Stimulated activated effector memory CD8-positive, alpha-beta T cell treated with anti-CD3 and anti-CD28 coated beads, Interleukin-12 subunit alpha, Interleukin-12 subunit beta, amount 100 ng/mL, for 72 hours (primary cell): ENCODE measurements around the gene ABHD6.
"Not testable (repeated sequence)": the region's sequence is repeated elsewhere in the genome, so short reads cannot be mapped to it uniquely, and the experiment has no call there.

Experiments
- ATAC-seq: fragments of 150-1000 bp; cut with Tn5 transposase; 2 replicates; pipeline ENCODE4 v1.10.0; 2021
- DNase-seq, 2 donors: peaks; one replicate each; pipeline ENCODE4 v3.0.0; 2021 to 2022; ENCODE audit warnings: low spot score in 2 of 2
- H3K27ac Mint-ChIP-seq: one replicate; pipeline ENCODE4 v1.8.0; 2022; ENCODE audit warnings: mild to moderate bottlenecking, mixed read lengths
- H3K36me3 Mint-ChIP-seq: one replicate; pipeline ENCODE4 v1.8.0; 2022; ENCODE audit warnings: mild to moderate bottlenecking, mixed read lengths
- H3K4me1 Mint-ChIP-seq: one replicate; pipeline ENCODE4 v1.8.0; 2022; ENCODE audit warnings: mixed read lengths
- H3K4me3 Mint-ChIP-seq: one replicate; pipeline ENCODE4 v1.8.0; 2022; ENCODE audit warnings: mild to moderate bottlenecking, mixed read lengths
- H3K9me3 Mint-ChIP-seq: one replicate; pipeline ENCODE4 v1.8.0; 2022; ENCODE audit warnings: mixed read lengths

Gene ABHD6

DNA sequence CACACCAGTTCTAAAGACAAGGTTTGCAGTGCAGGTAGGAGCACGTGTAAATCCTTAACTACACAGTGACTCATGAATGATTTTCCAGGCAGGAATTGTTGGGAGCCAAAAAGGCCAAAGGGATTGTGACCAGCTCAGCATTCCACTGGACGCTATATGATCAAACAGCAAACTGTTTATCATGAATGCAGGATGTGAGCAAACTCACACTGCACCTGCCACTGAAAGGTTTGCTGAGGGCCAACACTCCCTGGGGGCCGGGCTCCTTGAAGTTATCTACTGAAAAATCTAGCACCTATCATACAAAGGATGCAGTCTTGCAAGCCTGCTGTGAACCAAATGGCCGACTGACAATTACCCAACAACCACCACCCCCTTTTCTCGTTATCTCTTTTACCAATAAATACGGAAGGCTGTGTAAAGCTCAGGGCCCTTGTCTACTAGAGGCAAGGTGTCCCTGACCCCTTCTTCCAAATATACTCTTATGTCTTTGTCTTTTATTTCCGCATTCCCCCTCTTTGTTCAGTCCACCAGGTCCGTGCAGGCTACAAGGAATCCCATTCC is 15.3 kb upstream of the ABHD6 start:
- no peaks in the 10 kb centered on the region for H3K36me3 Mint-ChIP-seq
- DNase-seq (no peak), ATAC-seq (no peak)

DNA sequence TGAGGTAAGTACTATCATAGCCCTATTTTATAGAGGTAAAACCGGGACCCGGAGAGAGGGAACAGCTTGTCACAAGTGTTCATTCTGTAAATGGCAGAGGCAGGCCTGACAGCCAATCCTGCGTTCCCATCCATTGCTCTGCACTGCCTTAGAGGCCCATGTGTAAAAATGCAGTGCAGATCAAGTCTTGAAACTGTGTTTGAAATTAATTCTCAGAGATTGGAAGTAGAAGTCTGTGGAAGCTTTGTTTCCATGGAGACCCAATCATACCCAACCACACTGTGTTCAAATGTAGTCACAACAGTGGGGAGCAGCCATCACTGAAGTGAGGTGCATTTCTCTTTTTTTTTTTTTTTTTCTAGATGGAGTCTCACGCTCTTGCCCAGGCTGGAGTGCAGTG is 13.7 kb upstream of the ABHD6 start:
- H3K27ac Mint-ChIP-seq = no peak overlapping the region
- H3K9me3 Mint-ChIP-seq = no peaks in the 10 kb centered on the region
- no peaks in the 10 kb centered on the region for H3K36me3 Mint-ChIP-seq
- H3K4me1 Mint-ChIP-seq = peaks cover 6% of the 10 kb centered on the region
- DNase-seq (no peak), ATAC-seq (no peak)
- H3K4me3 Mint-ChIP-seq = no peak overlapping the region

More for the DNA sequence above, 15.3 kb upstream of the ABHD6 start:
- Mint-ChIP-seq H3K4me1 (peaks cover 14% of the 10 kb centered on the region), H3K9me3 (no peaks in the 10 kb centered on the region), H3K4me3 (no peak overlapping the region), H3K27ac (no peak overlapping the region)

DNA sequence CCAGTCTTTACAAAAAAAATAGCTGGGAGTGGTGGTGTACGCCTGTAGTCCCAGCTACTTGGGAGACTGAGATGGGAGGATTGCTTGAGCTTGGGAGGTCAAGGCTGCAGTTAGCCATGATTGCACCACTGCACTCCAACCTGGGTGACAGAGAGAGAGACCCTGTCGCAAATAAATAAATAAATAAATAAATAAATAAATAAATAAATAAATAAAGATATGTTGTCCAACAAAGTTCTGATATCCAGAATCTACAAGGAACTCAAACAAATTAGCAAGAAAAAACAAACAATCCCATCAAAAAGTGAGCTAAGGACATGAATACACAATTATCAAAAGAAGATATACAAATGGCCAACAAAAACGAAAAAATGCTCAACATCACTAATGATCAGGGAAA is 9.7 kb upstream of the ABHD6 start:
- not testable (repeated sequence) for H3K9me3 Mint-ChIP-seq, H3K27ac Mint-ChIP-seq, DNase-seq, H3K36me3 Mint-ChIP-seq, H3K4me3 Mint-ChIP-seq, ATAC-seq, H3K4me1 Mint-ChIP-seq

DNA sequence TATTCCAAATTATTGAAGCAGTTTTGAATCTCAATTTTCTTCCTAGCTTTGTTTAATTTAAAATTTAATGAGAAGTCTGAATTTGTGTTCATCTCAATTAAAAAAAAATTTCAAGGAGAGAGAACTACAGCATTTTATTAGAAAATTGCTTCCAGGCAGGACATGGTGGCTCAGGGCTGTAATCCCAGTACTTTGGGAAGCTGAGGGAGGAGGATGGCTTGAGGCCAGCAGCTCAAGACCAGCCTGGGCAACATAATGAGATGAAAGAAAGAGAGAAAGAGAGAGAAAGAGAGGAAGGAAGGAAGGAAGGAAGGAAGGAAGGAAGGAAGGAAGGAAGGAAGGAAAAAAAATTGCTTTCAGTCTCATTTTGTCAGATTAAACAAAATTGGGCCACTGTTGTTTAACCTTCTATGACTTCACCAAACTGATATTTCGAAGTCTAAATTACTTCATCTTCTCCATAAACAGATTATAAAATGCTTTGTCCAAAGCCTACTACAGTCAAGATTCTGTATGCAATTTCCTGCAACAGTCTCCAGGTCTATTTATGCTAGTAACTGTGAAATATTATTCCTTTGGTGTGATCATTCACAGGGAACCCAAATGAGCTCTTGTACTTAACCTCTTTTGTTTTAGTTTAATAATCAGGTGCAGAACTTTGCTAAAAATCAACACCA is 6.6 kb upstream of the ABHD6 start:
- Mint-ChIP-seq H3K4me3 (no peak overlapping the region), H3K36me3 (no peaks in the 10 kb centered on the region), H3K27ac (no peak overlapping the region), H3K9me3 (no peaks in the 10 kb centered on the region), H3K4me1 (no peaks in the 10 kb centered on the region)
- no peak for DNase-seq
- no peak for ATAC-seq

DNA sequence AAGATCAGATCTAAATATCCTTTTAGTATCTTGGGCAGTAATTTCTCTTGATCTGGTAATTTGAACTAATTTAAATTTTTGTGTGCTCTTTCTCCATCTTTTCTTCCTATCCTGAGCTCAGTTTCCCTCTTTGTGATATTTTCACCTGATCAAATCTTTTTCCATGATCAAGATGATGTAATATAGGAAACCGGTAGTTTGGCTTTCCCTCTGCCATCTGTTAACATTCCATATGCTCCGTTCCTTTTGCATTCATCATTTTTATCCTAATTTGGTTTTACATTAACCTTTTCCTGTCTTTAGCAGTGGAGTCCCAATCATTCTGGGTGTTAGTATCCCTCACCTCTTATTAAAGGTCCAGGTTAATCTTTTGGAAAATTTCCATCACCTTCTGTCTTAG is 5.9 kb upstream of the ABHD6 start:
- Mint-ChIP-seq H3K9me3 (no peaks in the 10 kb centered on the region), H3K4me1 (peaks cover 4% of the 10 kb centered on the region), H3K36me3 (no peaks in the 10 kb centered on the region), H3K27ac (no peak overlapping the region), H3K4me3 (no peak overlapping the region)
- no peak for ATAC-seq
- no peak for DNase-seq

DNA sequence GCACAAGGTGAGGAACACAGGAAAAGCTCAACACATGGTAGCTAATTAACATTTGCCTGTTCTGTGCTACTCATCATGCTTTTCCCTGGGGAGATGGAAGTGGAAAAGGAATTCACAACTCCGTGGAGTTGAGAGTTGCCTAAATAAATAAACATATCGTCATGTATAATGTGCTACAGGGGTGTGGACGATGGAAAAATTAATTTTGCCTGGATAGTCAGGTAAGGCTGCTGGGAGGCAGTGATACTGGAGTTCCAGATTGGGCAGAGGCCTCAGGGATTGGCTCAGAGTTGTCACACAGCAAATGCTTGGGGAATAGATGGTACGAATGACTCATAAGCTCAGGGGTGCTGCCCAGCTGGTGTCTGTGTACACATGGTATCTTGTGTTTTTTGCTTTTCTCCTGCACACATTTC is 3.1 kb upstream of the ABHD6 start:
- no peak for DNase-seq
- no peaks in the 10 kb centered on the region for H3K9me3 Mint-ChIP-seq
- ATAC-seq = no peak
- H3K4me1 Mint-ChIP-seq = peaks cover 12% of the 10 kb centered on the region
- no peaks in the 10 kb centered on the region for H3K36me3 Mint-ChIP-seq
- H3K4me3 Mint-ChIP-seq = no peak overlapping the region
- no peak overlapping the region for H3K27ac Mint-ChIP-seq

DNA sequence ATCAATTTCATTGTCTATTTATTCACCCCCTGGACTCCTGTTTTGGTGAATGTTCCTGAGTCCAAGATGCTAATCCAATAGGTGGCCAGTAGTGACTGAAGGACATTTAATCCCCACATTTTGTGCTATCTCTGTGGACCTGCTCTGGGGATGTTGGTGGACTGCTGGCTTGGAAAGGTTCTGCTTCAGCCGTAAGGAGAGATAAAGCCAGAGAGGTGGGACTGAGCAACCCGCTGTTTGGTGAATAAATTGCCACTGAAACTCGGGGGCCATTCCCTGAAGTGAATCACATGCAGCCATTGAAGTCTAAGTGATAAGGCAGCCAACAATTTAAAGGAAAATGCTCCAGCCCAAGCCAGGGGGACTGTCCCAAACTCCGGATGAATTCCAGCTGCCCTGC is 1.6 kb upstream of the ABHD6 start:
- Mint-ChIP-seq H3K9me3 (no peaks in the 10 kb centered on the region), H3K4me1 (peaks cover 12% of the 10 kb centered on the region), H3K4me3 (peak overlapping the region; percentile 88), H3K27ac (no peak overlapping the region), H3K36me3 (no peaks in the 10 kb centered on the region)
- DNase-seq (no peak), ATAC-seq (no peak)

DNA sequence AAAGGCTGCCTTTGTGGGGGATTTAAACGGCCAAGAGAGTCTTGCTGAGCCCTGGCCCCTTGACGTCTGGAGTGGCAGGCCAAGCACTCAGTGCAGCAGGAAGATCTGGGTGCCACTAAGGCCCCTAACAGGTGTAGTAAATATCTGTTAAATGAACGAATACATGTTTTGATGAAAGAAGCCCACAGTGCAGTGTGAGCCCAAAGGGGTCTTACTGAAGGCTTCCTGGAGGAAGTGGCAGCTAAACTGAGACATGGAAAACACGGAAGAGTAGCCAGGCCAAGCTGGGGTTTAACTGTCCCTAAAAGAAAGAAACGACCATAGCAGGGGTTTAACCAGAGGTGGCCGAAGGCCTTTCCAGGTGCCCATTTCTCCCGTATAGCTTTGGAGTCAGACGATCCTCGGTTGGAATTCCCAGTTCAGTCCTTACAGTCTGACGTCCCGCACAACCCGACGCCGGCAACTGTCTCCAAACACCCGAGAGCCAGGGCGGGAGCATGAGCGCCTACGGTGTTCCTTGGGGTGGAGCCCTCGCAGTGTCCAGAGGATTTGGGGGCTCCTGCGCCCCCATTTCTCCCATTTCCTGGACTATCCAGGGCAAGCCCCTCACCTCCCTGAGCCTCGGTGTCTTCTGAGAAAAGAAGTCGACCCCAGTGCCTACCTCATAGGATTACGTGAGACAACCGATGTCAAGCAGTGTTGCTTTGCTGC is 910 bp upstream of the ABHD6 start:
- Mint-ChIP-seq H3K9me3 (no peaks in the 10 kb centered on the region), H3K27ac (no peak overlapping the region), H3K36me3 (no peaks in the 10 kb centered on the region), H3K4me1 (peaks cover 19% of the 10 kb centered on the region), H3K4me3 (peak overlapping the region; percentile 88)
- no peak for DNase-seq
- ATAC-seq = no peak

DNA sequence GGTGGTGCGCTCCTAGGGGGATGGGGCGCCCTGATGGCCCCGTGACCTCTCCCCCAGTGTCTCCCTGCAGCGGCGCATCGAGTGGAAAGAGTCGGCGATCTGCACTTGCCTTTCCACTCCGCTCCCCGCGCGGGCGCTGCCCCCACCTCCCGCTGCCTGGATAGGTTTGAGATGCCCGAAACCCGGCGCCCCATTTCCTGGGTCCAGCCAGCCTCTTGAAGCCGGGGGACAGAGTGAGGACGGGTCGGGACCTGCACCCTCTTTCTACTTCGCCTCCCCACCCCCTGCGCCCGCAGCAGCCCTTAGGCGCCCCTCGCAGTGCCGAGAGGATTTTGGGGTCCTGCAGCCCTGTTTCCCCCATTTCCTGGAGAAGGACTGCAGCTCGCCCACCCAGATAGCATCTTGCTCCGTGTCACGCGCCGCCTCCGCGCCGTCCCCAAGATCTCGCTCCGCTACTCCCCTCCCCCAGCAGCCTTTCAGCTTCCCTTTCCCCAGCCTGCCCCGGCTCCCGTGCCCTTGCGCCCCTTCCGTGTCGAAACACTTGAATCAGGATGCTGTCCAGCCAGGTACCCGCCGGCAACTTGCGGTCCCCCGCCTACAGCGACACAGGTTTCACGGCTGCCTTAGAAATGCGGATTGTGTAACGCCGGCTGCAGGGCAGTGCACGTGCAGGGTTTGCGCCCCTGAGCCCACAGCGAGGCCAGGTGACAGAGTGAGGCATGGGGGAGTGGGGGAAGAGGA is 519 bp downstream of the ABHD6 start:
- H3K4me3 Mint-ChIP-seq = peak overlapping the region; percentile 88
- H3K4me1 Mint-ChIP-seq = peaks cover 24% of the 10 kb centered on the region
- H3K27ac Mint-ChIP-seq = peak overlapping the region; percentile 78
- DNase-seq (peak; percentile 25 to 68), ATAC-seq (peak; percentile 70)
- H3K36me3 Mint-ChIP-seq = no peaks in the 10 kb centered on the region
- H3K9me3 Mint-ChIP-seq = no peaks in the 10 kb centered on the region

DNA sequence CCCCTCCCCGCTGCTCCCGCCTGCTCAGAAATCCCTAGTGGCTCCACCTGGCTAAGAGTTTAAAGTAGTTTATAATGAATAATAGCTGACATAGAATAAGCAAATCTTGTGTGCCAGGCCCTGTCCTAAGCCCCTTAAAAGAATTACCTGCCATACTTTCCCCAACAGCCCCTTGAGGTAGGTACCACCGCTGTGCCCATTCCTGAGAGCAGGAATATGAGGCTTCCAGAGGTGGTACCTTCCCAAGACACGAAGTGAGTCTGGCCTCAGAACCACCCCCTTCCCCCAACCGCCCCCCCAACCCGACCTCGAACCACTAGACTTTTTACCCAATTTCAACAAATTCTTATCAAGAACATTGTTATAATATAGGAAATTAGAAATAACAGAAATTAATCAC is 1.2 kb downstream of the ABHD6 start:
- ATAC-seq (no peak), DNase-seq (no peak)
- Mint-ChIP-seq H3K4me3 (peak overlapping the region; percentile 88), H3K36me3 (no peaks in the 10 kb centered on the region), H3K27ac (no peak overlapping the region), H3K4me1 (peaks cover 24% of the 10 kb centered on the region), H3K9me3 (no peaks in the 10 kb centered on the region)

DNA sequence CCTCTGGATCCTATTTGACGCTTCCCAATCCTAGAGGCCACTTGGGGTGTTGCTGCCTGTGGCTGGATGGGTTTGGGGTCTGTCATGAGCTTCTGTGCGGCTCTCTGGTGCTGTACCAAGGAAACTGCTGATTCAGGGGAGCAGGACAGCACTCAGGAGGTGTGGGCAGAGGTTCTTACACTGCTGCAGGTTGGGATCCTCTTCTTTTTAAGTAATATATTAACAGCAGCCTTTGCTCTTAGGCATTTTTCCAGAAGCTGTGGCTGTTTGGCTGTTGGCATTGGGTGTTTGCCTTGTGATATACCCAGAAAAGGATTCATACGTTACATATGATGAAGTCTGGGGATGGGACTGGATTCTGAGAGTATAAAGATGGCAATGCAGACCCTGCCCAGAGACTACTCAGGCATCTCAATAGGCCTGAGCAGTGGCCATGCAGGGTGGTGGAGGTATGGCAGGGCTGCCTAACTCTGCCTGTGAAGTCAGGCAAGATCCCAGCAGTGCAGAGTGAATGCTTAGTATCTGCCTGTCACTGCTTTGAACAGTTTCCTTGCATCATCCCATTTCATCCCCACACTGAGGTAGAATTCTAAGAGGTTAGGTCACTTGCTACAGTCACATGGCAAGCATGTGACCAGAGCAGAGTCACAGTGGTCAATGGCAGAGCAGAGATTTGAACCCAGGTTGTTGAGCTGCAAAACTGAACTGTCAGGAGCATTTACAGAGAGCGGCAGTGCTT is 3.9 kb downstream of the ABHD6 start:
- no peak for ATAC-seq
- no peaks in the 10 kb centered on the region for H3K36me3 Mint-ChIP-seq
- H3K9me3 Mint-ChIP-seq = no peaks in the 10 kb centered on the region
- no peak overlapping the region for H3K27ac Mint-ChIP-seq
- H3K4me1 Mint-ChIP-seq = peaks cover 22% of the 10 kb centered on the region
- H3K4me3 Mint-ChIP-seq = no peak overlapping the region
- no peak for DNase-seq

DNA sequence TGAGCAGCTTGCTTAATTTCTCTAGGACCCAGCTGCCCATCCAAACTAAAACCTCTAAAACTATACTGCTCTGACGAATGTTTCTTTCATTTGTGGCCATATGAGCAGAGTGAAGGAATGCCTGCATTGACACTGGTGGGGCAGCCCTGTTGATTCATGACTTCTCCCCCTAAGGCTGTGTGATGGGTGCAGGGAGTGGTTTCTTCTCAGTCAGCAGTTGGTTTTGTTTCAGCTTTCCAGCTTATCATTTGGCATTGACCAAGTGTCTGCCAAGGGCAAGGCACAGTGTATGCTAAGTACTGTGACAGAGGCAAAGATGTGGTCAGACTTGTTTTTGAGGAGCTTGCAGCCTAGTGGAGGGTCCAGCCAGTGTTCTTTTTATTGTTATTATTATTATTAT is 4.7 kb downstream of the ABHD6 start:
- H3K36me3 Mint-ChIP-seq = no peaks in the 10 kb centered on the region
- peaks cover 18% of the 10 kb centered on the region for H3K4me1 Mint-ChIP-seq
- no peak overlapping the region for H3K27ac Mint-ChIP-seq
- ATAC-seq = no peak
- DNase-seq = no peak
- no peak overlapping the region for H3K4me3 Mint-ChIP-seq
- H3K9me3 Mint-ChIP-seq = no peaks in the 10 kb centered on the region

DNA sequence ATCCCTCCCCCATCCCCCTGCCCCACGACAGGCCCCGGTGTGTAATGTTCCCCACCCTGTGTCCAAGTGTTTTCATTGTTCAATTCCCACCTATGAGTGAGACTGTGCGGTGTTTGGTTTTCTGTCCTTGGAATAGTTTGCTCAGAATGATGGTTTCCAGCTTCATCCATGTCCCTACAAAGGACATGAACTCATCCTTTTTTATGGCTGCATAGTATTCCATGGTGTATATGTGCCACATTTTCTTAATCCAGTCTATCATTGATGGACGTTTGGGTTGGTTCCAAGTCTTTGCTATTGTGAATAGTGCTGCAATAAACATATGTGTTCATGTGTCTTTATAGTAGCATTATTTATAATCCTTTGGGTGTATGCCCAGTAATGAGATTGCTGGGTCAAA is 5.3 kb downstream of the ABHD6 start:
- H3K27ac Mint-ChIP-seq, H3K36me3 Mint-ChIP-seq, H3K9me3 Mint-ChIP-seq, ATAC-seq, H3K4me3 Mint-ChIP-seq, DNase-seq: not testable (repeated sequence)
- H3K4me1 Mint-ChIP-seq = peaks cover 18% of the 10 kb centered on the region

DNA sequence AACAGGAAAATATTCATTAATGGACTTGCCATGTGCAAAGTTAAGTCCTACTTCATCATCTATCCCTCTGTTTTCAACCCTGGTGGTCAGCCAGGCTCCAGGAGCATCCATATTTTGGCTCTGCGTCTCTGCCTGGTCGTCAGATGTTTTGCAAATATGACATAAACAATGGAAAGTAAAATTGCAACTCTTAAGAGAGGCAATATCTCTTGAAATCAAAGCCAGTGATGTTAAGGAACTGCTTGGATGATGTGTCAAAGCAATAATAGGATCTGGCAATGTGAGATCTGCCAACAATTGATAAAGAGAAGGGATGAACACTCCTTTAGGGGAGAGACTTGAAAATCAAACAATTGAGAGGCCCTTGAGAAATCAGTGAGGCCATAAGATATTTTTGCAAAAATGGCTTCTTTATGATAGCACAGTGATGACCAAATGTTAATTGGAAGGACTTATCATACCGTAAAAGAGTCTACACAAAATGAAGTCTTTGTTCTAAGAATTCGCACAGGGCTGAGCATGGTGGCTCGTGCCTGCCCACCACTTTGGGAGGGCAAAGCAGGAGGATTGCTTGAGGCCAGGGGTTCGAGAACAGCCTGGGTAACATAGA is 6.5 kb downstream of the ABHD6 start:
- H3K9me3 Mint-ChIP-seq = no peaks in the 10 kb centered on the region
- ATAC-seq = no peak
- no peak for DNase-seq
- H3K36me3 Mint-ChIP-seq = no peaks in the 10 kb centered on the region
- H3K4me1 Mint-ChIP-seq = peaks cover 12% of the 10 kb centered on the region
- H3K27ac Mint-ChIP-seq = no peak overlapping the region
- H3K4me3 Mint-ChIP-seq = no peak overlapping the region
